ENCODE results near the gene NOTUM.

NOTUM gene

DNA sequence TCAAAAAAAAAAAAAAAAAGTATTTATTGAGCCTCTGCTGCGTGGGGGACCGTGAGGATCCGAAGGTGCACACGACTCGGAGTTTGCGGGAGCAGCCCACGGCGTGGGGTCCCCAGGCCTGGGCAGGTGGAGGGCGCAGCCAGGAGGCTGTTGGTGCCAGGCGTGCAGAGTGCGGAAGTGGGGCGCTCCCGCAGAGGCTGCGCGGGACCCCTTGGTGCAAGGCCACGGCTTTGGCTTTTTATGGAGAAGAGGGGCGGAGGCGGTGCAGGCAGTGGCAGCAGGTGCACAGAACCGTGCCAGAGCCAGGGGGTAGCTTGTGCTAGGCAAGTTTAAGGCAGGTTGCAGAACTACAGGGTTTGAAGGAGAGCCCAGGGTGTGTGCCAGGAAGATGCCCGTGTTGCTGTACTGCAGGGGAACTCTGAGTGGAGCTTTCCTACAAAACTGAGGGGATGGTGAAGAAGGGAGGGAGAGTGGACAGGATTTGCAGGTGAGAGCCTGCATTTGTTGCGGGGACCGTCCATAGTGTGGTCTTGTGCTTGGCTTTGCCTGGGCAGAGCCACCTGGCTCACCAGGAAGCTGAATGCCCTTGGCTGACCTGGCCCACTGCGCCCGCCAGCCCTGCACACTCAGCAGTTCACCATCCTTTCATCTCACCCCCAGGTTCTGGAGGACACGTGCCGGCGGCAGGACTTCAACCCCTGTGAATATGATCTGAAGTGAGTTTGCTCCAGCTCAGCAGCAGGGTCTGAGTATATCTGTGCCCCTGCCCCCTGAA lies 17.7 kb upstream of the NOTUM start:
- DNase-seq (ENCODE audit: low spot score): no peak

DNA sequence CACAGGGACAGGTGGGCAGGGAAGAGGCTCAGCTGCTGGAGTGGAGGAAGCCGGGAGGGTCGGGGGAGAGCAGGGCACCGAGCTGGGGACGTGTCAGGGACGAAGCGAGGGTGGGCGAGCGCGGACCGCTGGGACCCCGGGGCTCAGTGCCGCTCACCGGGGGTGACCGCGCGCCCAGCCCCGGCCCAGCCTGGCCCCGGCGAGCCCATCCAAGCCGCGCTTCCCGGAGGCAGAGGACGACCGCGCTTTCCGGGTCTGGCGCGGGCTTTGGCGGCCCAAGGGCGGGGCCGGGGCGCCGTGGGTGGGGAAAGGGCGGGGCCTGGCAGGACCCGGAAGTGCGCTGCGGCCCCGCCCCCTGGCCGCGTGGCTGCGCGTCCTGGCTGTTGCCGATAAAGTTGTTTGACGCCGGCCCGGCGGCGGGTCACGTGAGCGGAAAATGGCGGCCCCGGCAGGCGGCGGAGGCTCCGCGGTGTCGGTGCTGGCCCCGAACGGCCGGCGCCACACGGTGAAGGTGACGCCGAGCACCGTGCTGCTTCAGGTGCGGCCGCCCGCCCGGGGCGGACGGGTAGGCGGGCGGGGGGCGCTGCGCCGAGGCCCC lies 16.3 kb upstream of the NOTUM start, which contains the start of gene ASPSCR1:
TSS of gene ASPSCR1 (plus strand) at position 419 of the 598 bp plus-strand sequence. CDS start at position 437, 18 bp downstream.
- peak; percentile 89 for DNase-seq (ENCODE audit: low spot score)

DNA sequence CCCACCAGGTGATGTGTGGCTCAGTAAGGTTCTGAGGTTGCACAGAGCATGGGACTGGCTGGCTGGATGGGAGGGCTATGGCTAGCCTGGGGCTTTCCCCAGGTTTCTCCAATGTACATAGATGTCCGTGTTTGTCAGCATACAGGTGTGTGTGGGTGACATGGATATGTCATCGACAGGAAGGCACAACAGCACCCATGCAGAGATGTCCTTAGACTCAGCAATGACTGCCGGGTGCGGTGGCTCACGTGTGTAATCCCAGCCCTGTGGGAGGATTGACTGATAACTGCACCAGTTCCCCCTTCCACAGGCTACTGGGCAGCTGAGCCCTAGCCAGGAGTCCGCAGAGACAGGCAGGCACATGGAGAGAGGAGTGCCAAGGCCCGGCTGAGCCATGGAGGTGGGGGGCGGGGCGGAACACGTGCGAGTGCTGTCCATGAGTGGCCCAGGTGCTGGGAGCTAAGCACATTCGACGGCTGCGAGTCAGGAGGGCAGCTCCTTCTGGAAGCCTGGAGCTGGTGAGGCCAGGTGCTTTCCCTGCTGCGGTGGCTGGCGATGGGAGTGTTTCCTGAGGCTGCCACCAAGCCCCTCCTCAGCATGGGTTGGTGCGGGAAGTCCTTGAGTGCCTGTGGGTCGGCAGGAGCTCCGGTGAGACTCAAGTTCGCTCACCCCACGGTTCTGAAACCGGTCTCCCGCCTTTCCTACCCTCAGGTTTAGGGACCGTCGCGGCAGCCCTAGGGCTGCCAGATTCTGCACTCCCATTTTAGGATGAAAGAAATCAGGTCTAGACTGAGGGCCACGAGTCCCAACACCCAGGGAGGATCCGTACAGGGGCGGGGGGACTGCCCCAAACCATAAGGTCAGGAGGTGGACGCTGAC lies 15.6 kb upstream of the NOTUM start:
- DNase-seq (ENCODE audit: low spot score): peak; percentile 32

DNA sequence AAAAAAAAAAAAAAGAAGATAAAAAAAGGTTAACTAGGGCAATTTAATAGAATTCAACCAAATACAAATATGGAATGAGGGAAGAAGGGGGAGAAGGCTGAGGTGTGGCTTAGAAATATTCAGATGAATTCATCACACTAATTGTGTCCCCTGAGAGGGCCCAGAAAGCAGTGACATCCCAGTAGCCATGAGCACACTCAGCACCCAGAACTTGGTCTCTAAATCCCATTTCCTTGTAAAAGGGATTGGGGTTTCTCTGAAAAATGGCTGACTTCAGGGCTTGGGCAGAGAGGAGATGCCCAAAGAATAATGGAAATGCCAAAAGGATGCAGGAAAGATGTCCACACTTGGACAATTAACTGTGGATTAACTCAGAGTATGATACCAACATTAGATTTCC lies 12.4 kb upstream of the NOTUM start:
- no peak for DNase-seq (ENCODE audit: low spot score)

DNA sequence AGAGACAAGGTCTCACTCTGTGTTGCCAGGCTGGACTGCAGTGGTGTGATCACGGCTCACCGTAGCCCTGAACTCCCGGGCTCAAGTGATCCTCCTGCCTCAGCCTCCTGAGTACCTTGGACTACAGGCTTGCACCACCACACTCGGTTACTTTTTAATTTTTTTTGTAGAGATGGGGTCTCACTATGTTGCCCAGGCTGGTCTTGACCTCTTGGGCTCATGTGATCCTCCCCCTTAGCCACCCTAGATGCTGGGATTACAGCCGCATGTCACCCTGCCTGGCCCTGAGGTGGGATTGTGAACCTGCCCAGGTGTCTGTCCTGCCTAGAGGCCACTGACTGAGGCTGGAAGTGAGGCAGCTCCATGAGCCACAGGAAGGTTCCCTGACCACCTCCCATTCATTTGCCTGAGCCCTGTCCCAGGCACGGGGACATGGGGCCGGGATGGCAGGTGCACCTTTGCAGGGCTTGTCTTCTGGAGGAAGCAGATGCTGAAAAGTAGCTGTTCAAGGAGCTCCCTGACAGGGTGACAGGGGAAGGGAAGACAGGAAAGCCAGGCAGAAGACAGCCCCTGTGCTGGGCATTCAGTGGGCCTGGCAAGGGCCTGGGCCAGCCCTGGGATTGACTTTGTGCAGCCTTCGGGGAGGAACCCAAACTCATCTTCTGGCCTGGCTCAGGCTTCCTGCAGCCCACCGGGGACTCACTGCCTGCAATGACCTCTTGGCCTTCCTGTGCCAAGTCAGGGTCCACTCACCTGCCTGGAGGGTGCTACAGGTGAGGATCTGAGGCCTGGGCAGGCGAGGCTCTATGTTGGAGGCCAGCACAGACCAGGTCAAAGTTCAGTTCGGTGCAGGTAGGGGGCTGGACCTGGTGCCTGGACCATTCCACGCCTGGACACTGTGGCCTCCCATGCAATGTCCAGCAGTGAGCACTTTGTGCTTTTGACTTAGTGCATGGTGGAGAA lies 8.1 kb upstream of the NOTUM start:
- no peak for DNase-seq (ENCODE audit: low spot score)

DNA sequence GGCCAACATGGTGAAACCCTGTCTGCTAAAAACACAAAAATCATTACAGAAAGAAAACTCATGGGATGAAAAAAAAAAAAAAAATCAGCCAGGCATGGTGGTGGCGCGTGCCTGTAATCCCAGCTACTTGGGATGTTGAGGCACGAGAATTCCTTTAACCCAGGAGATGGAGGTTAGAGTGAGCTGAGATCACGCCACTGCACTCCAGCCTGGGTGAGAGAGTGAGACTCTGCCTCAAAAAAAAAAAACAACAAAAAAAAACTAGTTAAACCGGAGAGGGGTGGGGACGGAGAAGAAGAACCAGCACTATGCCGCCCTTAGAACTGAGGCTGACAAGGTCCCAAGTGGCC lies 7.4 kb upstream of the NOTUM start:
- DNase-seq (ENCODE audit: low spot score): no peak

DNA sequence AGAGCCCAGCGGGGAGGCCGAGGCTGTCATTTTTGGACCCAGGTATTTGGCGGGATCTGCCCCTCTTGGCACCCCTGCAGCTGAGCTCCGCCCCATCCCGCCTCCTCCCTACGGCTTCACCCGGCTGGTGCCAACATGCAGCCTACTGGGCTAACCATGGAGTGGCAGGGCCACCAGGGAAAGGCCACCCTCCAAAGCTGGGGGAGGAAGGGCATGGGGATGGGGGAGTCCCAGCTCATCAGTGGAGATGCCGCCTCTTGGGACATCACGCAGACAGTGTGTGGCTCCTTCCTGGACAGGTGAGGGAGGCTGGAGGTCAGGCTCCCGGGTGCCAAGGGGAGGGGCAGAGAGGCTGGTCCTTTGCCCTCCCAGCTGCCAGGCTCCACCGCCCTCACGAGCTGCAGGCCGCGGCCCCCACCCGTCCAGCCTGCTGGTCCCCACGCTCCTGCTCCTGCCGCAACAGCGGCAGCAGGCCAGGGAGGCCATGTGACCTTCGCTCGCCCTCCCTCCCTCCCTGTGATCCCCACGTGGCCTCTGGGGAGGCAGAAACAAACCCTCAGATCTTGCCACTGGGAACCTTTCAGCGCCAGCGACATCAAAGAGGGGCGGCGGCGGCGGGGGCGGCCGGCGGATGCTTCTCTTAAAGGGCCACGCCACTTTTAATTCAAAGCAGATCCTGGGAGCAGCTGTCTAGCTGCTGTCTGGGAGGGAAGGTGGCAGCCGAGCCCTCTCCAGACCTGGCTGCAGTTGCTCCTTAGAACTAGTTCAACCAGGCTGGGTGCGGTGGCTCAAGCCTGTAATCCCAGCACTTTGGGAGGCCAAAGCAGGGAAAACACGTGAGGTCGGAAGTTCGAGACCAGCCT lies 6.8 kb upstream of the NOTUM start:
- peak; percentile 98 for DNase-seq (ENCODE audit: low spot score)

DNA sequence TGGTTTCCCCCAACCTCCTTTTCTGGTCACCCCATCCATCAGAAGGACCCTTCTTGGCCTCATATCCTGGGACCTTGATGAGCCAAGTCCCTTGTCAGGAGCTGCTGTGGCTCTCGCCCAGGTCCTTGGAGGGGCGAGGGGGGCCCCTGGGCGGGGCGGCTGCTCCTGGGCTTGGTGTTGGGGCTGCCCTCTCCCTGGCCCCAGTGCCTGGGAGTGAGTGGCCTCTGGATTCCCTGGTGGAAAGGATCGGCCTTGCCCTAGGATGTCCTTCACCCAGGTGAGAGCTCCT lies 6.2 kb upstream of the NOTUM start:
- DNase-seq (ENCODE audit: low spot score): no peak

DNA sequence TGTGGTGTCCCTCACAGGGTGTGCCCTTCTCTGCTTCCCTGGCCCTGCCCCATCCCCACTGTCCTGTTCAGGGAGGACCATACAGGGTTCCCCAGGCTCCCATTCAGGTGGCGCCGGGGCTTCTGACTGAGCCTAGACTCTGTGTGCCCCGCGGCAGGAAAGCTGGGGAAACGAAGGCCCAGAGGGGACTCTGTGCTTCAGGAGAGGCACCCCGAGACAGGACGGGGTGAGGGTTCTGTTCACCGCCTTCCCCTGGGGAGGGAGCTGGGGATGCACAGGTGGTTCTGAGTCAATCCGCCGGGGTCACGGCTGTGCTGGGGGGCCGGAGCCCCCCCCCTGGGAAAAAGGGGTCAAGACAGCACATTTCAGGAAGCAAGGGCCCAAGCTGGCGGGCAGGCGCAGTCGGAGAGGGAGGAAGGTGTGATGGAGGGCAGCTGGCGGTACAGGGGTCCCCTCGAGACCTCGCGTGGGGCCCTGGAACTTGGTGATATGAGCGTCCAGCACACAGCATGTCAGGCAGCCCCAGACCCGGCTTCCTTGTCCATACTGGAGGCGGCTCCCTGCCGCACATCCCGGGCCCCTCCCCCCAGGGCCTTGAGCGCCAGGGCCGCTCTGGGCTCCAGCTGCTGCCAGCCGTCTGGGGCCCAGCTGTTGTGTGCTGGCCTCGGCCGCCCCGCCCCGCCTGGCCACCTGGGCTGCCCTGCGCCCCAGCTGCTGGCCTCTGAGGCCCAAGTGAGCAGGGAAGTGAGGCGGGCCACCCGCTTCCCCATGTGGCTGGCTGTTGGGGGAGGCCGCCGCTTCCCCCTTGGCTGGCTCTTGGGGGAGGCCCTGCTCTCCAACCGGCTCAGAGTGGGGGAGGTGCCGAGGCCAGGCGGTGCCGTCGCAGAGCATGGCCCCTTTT lies 5.6 kb upstream of the NOTUM start:
- peak; percentile 92 for DNase-seq (ENCODE audit: low spot score)

DNA sequence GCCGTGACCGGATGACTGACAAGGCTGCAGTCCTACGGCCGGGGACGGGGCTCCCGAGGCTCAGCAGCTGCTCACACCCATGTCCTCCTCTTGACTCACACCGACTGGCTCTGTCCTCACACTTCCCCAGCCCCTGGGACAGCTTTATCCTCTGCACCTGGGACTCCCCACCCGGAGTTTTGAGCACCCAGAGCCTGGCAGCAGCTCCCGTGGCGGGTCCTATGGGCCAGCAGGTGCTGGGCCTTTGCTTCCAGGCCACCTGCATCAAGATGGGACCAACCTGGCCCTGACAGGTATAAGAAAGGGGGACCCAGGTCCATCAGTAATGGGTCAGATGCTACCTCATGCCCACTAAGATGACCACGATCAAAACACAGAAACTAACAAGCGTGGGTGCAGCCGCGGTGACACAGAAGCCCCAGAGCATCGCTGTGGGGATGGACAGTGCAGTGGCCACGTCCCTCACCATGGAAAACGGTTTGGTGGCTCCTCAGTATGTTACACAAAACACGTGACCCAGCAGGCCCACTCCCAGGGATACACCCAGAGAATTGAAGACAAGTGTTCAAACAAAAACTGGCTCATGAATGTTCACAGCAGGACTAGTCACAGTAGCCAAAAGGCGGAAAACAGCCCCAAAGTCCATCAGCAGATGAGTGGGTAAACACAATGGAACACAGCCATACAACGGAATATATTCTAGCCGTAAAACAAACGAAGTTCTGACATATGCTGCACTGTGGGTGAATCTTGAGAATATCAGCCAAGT lies 3.3 kb upstream of the NOTUM start:
- no peak for DNase-seq (ENCODE audit: low spot score)

DNA sequence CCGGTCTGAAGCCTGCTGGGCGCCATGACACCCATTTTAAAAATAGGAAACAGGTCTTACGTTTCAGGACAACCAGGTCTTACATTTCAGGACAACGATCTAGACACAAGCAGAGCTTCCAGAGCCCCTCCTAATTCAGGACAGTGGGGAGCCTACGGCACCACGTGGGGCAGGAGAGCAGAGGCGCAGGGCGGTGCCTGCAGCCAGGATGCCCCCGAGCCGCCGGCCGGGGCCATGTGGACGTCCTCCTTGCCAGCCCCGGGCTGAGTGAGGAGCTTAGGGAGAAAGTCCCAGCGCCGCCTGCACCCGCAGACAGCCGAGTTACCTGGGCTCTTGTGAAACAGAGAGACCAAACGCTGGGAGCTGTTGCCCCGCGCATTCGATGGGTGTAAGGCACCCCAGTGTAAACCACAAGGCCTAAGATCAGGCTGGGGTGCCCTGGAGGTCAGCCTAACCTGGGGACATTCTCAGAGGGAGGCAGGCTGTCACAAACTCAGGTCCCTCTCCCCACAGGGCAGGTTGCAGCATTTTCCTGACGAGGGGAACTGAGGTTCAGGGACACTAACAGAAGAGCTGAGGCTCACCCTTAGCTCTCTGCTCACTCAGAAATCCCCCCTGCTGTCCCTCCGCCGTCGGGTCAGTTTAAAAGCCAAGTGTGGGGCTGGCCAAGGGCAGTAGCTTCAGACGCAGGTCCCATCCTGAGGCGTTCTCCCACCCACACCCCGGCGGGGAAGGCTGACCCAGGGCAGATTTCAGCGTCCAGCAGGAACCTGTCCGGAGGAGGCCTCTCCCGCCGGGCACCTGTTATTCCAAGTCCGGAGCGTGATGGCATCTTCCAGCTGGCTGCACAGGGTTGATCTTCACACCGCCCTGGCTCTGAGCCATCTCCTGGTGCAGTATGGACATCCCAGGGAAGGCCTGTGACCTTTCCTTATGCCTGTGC lies 1.8 kb upstream of the NOTUM start:
- DNase-seq (ENCODE audit: low spot score): no peak

DNA sequence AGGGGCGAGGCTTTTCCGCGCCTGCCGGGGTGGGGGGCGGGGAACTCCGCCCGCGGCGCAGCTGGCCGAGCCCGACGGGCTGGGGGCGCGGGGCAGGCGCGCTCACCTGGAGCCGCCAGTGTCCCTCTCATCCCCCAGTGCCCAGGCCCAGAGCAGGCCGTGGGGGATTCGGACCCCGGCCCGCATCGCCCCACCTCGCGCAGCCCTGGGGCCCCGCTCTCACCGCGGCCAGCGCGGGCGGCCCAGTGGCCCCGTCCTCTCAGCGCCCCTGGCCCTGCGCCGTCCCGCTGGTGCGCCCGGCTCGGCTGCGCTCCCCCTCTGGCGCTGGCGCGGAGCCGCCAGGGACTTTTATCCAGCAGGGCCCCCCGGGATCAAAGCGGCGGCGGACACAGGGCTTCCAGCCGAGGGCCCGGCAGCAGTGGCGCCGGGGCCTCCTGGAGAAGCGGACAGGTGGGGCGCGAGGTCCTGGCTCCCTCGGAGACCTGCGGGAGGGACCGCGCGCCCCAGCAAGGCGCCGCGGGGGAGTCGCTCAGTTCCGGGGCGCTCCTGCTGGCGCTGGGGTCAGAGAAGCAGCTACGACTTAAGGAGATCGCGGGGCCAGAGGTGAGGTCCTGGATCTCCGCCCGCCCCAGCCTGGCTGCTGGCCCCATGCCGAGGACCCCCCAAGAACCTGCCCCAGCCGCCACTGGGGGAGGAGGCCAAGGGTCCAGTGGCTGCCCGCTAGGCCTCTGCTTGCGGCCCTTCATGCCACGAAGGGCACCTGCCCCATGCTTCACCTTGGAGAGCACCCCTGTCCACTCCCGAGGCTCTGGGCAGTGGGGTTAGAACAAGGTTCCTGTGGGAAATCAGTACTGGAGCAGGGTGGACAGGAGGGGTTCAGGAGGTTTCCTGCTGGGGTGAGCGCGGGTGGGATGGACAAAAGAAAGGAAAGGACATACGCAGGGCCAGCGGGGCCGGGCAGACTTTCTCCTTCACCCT lies 823 bp upstream of the NOTUM start:
- no peak for DNase-seq (ENCODE audit: low spot score)

DNA sequence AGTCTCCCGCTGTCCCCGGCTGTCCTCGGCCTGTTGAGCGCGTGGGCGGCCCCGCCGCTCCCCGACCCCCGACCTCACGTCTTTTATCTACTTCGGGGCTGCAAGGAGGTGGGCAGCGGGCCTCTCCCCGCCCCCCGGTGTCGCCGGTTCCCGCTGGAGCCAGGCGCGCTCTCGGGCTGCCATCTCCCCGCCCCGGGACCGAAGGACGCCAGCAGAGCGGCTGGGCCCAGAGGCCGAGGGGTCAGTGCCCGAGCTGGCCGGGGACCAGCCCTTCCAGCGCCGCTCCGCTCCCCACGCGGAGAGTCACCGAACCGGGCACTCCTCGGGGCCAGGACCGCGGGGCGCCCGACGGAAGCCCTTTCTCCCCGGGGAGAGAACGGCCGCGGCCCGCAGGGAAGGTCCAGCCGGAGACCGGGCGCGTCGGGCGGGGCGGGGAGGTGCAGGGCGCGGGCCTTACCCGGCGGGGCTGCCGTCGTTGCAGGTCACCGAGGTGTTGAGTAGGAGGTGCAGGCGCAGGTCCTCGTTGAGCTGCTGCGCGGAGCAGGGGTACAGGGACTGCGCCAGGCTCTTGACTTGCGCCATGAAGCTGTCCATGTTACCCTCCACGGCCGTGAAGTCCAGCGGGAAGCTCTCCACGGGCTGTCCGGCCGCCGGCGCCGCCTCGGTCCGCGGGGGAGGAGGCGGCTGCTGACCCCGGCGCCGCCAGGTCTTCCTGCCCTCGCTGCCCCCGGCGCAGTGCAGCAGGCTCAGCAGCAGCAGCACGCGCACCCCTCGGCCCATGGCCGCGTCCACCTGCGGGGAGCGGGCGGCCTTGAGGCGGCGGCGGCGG lies 643 bp downstream of the NOTUM start:
- DNase-seq (ENCODE audit: low spot score): no peak

DNA sequence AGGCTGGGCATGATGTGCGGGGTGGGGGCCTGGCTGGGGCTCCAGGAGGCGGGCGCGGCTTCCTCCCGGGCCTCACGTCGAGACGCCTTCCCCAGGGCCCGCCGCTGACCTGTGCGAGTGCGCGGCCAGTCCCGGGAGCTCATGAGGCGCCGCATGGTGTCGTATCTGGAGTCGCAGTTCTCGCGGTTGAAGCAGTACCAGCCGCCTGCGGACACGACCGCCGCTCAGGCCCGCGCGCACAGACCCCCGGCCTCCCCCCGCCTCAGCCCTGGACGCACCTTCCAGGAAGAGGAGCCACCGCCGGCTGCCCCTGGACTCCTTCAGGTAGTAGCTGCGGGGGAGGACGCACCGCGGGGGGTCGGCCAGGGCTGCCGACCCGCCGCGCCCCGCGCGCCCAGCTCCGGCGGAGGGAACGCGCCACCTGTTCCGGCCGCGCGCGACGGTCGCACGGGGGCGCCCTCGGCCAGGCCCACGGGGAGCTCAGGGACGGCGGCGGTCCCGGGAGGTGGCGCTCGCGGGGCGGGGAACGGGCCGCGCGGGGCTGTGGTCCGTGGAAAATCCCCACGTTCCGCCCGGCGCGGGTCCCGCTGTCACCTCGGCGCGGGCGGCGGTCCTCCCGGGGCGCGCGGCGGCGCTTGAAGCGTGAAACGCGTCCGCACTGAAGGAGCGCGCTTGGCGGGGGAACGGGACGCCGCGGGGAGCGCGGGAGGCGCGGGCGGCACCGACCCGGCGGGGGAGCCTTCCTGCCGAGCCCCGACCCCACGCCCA lies 1.4 kb downstream of the NOTUM start:
- DNase-seq (ENCODE audit: low spot score): peak; percentile 77

Measured in SK-N-DZ (cell line).